UCSD-AML1 (cell line): Measurements from ENCODE around the gene KLHL21.
"Not testable (repeated sequence)": the region's sequence is repeated elsewhere in the genome, so short reads cannot be mapped to it uniquely, and the experiment has no call there.

Source experiments
- DNase-seq: peaks from one replicate; lab custom pipeline; 2025; ENCODE audit not compliant: unreplicated experiment; lab: John Stamatoyannopoulos, UW

KLHL21 gene

GRCh38 chr1:6585081-6585722, 17.5 kb downstream of the KLHL21 start:
- no peak for DNase-seq

- no peak for DNase-seq
Measured at GRCh38 chr1:6584126-6585080, 18.3 kb downstream of the KLHL21 start.

- DNase-seq: no peak
Measured at GRCh38 chr1:6582370-6582769, 20.3 kb downstream of the KLHL21 start.

- DNase-seq: peak; percentile 74
Measured at GRCh38 chr1:6581561-6582305, 20.9 kb downstream of the KLHL21 start.

DNA sequence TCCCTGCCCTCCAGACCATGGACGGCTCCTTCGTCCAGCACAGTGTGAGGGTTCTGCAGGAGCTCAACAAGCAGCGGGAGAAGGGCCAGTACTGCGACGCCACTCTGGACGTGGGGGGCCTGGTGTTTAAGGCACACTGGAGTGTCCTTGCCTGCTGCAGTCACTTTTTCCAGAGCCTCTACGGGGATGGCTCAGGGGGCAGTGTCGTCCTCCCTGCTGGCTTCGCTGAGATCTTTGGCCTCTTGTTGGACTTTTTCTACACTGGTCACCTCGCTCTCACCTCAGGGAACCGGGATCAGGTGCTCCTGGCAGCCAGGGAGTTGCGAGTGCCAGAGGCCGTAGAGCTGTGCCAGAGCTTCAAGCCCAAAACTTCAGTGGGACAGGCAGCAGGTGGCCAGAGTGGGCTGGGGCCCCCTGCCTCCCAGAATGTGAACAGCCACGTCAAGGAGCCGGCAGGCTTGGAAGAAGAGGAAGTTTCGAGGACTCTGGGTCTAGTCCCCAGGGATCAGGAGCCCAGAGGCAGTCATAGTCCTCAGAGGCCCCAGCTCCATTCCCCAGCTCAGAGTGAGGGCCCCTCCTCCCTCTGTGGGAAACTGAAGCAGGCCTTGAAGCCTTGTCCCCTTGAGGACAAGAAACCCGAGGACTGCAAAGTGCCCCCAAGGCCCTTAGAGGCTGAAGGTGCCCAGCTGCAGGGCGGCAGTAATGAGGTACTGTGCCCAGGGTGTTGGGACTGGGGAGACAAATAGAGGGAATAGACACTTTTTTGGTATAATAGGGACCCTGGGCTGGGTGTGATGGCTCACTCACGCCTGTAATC, 21.9 kb downstream of the KLHL21 start:
- peak; percentile 73 for DNase-seq

DNA sequence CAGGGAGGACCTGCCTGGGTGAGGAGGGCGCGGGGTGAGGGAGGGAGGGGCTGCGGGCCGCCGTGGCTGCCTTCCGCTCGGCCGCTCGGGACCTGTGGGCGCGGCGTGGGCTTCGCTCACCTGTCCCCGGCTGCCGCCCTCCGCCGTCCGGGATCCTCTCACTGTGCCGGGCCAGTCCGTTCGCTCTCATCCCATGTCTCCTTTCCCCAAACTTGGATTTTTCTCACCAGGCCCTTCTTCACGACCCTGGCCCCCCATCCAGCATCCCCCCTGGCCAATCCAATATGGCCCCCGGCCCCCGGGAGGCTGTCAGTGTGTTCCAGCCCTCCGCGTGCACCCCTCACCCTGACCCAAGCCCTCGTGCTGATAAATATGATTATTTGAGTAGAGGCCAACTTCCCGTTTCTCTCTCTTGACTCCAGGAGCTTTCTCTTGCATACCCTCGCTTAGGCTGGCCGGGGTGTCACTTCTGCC, 22.5 kb downstream of the KLHL21 start:
- peak; percentile 51 for DNase-seq

DNA sequence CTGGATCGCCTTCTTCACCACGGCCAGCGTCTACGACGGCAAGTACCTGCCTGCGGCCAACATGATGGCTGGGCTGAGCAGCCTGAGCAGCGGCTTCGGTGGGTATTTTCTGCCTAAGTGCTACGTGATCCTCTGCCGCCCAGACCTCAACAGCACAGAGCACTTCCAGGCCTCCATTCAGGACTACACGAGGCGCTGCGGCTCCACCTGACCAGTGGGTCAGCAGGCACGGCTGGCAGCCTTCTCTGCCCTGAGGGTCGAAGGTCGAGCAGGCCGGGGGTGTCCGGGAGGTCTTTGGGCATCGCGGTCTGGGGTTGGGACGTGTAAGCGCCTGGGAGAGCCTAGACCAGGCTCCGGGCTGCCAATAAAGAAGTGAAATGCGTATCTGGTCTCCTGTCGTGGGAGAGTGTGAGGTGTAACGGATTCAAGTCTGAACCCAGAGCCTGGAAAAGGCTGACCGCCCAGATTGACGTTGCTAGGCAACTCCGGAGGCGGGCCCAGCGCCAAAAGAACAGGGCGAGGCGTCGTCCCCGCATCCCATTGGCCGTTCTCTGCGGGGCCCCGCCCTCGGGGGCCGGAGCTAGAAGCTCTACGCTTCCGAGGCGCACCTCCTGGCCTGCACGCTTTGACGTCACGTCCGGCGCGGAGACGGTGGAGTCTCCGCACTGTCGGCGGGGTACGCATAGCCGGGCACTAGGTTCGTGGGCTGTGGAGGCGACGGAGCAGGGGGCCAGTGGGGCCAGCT, 23.1 kb downstream of the KLHL21 start, which contains the start of gene ZBTB48:
ZBTB48 (plus strand) TSS at position 621 of the 745 bp plus-strand sequence. CDS start 616 bp downstream, outside the sequence.
- peak; percentile 98 for DNase-seq

DNA sequence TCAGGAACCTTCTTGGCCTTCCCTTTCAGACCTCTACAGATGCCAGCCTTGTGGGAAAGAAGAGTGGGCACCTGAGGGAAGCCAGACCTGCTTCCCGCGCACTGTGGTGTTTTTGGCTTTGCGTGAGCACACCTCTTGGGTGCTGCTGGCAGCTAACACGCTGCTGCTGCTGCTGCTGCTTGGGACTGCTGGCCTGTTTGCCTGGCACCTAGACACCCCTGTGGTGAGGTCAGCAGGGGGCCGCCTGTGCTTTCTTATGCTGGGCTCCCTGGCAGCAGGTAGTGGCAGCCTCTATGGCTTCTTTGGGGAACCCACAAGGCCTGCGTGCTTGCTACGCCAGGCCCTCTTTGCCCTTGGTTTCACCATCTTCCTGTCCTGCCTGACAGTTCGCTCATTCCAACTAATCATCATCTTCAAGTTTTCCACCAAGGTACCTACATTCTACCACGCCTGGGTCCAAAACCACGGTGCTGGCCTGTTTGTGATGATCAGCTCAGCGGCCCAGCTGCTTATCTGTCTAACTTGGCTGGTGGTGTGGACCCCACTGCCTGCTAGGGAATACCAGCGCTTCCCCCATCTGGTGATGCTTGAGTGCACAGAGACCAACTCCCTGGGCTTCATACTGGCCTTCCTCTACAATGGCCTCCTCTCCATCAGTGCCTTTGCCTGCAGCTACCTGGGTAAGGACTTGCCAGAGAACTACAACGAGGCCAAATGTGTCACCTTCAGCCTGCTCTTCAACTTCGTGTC, 23.9 kb downstream of the KLHL21 start:
- no peak for DNase-seq

DNA sequence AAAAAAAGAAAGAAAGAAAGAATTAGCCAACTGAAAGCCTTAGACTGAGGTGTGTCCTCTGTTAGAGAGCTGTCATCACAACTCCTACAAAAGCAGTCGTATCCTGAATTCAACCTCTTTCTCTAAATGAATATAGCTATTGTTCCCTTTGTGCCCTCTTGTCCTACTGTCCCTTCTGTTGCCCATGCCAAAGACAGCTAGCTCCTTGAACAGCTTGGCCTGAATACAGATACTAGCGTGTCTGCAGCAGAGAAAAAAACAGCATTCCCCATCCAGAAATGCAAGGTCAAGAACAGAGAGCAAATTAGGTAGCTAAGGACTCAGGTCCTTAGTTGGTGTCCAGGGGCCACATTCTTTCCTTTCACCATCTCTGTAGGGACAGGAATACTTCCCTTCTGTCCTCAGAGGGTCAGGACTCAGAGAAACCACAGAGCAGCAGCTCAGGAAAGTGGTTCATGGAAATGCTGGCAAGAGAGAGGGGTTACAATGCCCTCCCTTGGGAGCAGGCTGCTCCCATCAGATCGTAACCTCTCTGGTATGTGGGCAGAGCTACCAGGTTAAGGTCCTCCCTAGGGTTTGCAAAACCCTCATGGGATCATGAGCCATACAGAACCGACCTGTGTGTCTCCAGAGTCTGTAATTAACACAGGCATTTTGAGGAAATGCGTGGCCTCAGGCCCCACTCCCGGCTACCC, 24.7 kb downstream of the KLHL21 start:
- DNase-seq: no peak

- no peak for DNase-seq
Measured at GRCh38 chr1:6574818-6575217, 27.9 kb downstream of the KLHL21 start.

GRCh38 chr1:6574025-6574620, 28.5 kb downstream of the KLHL21 start:
- DNase-seq: no peak

DNA sequence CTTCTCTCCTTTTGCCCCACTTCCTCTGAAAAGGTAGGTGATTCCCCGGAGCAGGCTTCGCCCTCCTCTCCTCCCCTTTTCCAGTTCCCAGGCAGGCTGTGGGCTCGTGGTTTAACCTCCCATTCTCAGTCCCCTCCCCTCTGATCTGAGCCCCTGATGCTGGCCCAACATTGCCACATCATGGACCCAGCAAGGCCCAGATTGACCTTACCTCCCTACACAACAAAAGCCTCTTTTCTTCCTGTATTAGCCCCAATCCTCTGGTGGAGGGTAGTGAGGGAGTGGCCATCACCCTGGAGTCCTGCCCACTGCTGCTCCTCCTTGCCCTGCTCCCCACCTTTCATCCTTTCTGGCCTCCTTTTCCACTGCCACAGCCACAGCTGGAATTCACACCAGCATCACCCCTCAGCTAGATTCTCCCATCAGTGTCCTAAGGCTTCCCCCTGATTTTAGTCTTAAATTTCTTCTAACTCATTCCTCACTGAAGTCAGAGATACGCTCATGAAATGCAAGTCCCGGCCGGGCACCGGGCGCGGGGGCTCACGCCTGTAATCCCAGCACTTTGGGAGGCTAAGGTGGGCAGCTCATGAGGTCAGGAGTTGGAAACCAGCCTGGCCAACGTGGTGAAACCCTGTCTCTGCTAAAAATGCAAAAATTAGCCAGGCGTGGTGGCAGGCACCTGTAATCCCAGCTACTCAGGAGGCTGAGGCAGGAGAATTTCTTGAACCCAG, 29.9 kb downstream of the KLHL21 start:
- DNase-seq: no peak

GRCh38 chr1:6570987-6571386, 31.7 kb downstream of the KLHL21 start:
- no peak for DNase-seq

GRCh38 chr1:6570100-6570499, 32.6 kb downstream of the KLHL21 start:
- DNase-seq: no peak

GRCh38 chr1:6569033-6569432, 33.6 kb downstream of the KLHL21 start:
- DNase-seq: no peak

DNA sequence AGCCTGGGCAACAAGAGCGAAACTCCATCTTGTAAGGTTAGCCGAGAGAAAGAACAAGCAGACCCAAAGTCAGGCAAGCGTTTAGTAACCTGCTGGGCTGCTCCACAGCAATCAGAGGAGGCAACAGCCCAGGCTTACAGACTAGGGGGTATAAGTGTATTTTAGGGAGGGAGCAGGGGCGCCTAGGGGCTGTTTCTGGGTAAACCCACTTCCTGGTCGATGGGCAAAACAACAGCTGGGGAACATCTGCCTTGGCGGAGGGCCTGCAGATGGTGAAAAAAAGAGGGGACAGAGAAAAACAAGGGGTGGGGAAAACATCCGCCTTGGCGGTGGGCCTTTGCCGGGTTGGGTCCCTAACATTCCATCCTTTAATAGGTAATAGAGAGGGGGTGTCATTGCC, 42.4 kb downstream of the KLHL21 start:
- DNase-seq: no peak

DNA sequence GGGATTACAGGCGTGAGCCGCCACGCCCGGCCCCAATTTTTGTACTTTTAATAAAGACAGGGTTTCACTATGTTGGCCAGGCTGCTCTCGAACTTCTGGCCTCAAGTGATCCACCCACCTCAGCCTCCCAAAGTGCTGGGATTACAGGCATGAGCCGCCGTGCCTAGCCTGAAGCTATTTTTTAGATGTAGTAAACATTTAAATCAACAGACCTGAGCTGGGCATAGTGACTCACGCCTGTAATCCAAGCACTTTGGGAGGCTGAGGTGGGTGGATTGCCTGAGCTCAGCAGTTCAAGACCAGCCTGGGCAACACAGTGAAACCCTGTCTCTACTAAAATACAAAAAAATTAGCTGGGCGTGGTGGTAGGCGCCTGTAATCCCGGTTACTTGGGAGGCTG, 43.5 kb downstream of the KLHL21 start:
- not testable (repeated sequence) for DNase-seq
